Adipose tissue (tissue), 3 donors: ENCODE data around the gene GH1. TPM values are rescaled to one million over a fixed set of nuclear protein-coding genes. Genes with fewer than 3 reads are reported as not detected.
"Not testable (repeated sequence)": the region's sequence is repeated elsewhere in the genome, so short reads cannot be mapped to it uniquely, and the experiment has no call there.

Experiments used
- H3K27ac ChIP-seq: one replicate; pipeline ENCODE4 v1.5.1; 2013; ENCODE audit warnings: low read depth, low read length
- WGBS, 3 donors: extraction: QIAGEN DNeasy Blood & Tissue Kit; methylation state at CpG; one replicate each; pipeline ENCODE4 v1.1.7; 2013; 5-methylcytosine and 5-hydroxymethylcytosine counted together
- polyA plus RNA-seq, 3 donors: library from polyadenylated mRNA; stranded (reverse); fragments of 200-250 nt; gene quantifications; one replicate each; pipeline ENCODE4 v1.2.3, GENCODE V29; 2013
- donor health status: healthy with polysubstance abuse.
- donor health status: Bipolar disorder and iron deficiency.
- donor health status: healthy.

GH1 gene
- polyA plus RNA-seq, 3 donors, result not detected

DNA sequence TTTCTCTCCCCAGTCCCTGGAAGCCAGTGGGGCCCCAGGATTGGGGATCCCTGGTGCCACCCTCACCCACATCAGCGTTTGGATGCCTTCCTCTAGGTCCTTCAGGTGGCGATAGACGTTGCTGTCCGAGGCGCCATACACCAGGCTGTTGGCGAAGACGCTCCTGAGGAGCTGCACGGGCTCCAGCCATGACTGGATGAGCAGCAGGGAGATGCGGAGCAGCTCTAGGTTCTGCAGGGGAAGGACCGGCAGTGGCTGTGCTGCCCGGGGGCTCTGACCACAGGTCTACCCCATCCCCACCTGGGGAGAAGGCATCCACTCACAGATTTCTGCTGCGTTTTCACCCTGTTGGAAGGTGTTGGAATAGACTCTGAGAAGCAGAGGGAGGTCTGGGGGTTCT lies 37.9 kb downstream of the GH1 start:
- no peak overlapping the region for H3K27ac ChIP-seq
- 75 to 86% (median 85%) methylated on average over 12 of the region's 12 CpGs for WGBS, 3 donors

GRCh38 chr17:63878413-63878812 lies 40.2 kb downstream of the GH1 start:
- not testable (repeated sequence) for H3K27ac ChIP-seq
- 78 to 90% (median 86%) methylated on average over 9 of the region's 9 CpGs for WGBS, 3 donors

DNA sequence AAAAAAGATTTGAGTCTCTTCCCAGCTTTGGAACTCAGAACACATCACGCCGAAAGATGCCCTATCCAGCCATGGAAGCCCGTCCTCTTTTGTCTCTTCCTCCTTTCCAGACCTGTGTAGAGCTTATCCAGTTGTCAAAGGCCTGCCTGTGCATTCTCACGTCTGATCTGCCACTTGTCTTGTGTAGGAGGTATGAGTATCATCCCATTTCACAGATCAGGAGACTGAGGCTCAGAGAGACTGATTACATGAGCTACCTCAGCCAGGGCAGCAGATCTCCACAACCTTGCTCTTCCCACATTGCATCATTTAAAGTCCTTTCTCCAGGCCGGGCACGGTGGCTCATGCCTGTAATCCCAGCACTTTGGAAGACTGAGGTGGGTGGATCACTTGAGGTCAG lies 43.9 kb downstream of the GH1 start:
- H3K27ac ChIP-seq, result not testable (repeated sequence)
- WGBS, 3 donors, result 87 to 91% (median 90%) methylated on average over 6 of the region's 6 CpGs

- H3K27ac ChIP-seq, result not testable (repeated sequence)
- 74 to 80% (median 74%) methylated on average over 6 of the region's 8 CpGs for WGBS, 3 donors
Observed at GRCh38 chr17:63874061-63874626, 44.5 kb downstream of the GH1 start.

DNA sequence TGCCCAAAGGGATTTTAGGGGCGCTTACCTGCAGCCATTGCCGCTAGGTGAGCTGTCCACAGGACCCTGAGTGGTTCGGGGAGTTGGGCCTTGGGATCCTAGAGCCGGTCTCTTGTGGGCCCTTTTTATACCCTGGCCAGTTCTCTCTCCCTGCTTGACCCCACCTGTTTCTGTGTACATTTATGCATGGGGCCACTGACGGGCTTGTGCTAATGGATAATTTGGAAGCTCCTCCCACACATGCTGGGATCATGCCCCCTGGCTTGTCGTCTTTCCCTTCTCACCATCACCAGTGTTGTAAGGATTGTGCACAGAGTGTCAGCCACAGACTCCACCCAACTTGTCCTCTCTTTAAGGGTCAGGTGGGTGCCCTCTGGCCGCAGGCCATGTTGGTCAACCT lies 45.1 kb downstream of the GH1 start, which contains the start of gene CSH2:
Gene CSH2 (minus strand): TSS at position 101 of the 400 bp plus-strand sequence. CDS start 63 bp downstream, at position 38.
- not testable (repeated sequence) for H3K27ac ChIP-seq
- 84 to 91% (median 89%) methylated on average over 4 to 7 of the region's 7 CpGs for WGBS, 3 donors

DNA sequence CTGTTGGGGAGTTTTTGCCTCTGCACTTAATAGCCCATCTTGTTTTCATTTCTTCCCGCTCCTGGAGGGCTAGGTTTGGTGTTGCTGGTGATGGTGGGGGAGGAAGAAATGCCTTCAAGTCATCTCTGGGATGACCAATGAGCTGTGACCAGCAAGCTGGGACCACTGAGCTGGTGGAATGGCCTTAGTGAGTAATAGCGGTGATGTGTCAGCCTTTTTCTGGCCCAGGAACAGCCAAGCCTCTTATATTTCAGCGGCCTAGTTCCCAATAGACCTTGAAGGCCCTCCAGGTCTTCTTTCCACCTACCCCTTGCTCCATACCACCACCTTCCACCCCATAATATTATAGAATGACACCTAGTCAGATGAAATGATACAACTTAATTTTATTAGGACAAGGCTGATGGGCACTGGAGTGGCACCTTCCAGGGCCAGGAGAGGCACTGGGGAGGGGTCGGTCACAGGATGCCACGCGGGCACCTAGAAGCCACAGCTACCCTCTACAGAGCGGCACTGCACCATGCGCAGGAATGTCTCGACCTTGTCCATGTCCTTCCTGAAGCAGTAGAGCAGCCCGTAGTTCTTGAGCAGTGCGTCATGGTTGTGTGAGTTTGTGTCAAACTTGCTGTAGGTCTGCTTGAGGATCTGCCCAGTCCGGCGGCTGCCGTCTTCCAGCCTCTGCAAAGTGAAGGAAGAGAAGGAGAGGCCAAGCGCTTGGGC lies 46.8 kb downstream of the GH1 start:
- not testable (repeated sequence) for H3K27ac ChIP-seq
- WGBS, 3 donors, result 87 to 97% (median 96%) methylated on average over 12 to 14 of the region's 15 CpGs

DNA sequence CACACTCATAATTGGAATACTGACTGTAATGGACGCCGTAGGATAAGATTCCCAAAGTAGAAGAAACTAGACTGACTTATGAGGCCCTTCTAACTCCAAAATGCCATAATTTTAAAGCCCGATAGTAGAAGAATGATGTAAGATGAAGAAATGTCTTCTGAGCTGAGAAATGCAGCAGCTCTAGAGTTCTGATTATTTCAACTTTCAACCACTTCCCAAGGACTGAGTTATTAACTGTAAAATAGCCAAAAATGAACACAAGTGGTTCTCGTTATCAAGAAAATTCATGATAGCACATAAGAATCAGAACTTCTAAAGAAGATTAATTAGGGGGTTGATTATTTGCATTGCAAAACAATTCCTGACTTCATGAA lies 48.4 kb downstream of the GH1 start:
- 79 to 88% (median 83%) methylated on average over 4 of the region's 4 CpGs for WGBS, 3 donors
- not testable (repeated sequence) for H3K27ac ChIP-seq

DNA sequence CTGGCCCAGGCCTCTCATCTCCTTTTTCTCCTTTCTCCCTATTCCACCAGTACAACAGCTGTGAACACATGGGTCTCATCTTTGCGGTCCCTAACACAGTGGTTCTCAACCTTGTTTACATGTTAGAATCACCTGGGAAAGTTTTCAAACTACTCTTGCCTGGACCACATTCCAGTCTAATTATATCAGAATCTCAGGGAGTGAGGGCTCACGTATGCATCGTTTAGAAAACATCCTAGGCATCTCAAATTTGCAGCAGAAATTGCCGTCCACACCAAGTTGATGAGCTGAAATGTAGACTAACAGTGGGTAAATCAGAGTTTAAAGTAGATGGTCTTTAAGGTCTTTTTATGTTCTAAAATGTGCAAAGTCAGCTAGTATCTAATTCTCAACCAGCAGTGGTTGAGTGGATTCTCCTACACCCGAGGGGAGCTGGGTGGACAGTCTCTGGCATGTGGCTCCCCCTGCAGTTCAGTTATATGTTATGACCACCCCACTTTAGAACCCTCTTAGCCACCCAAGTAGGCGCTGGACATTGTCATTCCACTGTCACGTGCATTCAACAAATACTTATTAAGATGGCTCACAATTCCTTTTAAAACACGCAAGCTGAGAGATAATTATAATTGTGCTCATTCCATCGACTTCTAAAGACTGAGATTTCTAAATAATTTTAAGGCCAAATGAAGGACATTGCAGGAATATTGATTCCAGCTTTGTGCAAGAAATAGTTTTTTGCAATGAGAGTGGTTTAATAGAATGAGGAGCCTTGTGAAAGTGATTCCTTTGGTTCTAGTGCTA lies 48.9 kb downstream of the GH1 start:
- 50 to 69% (median 63%) methylated on average over 9 of the region's 9 CpGs for WGBS, 3 donors
- H3K27ac ChIP-seq, result not testable (repeated sequence)

Other genes with a start within 250 kb of the GH1 start
- 10 to 100 TPM; 10.4 to 18.8 (median 14.2) TPM for gene LIMD2, start 218.7 kb downstream of the GH1 start, polyA plus RNA-seq
- gene STRADA, start 177.0 kb downstream of the GH1 start, polyA plus RNA-seq, result 10 to 100 TPM; 10.7 to 17.5 (median 16.6) TPM
- gene CCDC47, start 145.2 kb downstream of the GH1 start, polyA plus RNA-seq, result 10 to 100 TPM; 24.0 to 67.4 (median 35.6) TPM
- 10 to 100 TPM; 63.1 to 93.2 (median 71.4) TPM for gene DDX42, start 144.7 kb downstream of the GH1 start, polyA plus RNA-seq
- gene PSMC5, start 91.4 kb downstream of the GH1 start, polyA plus RNA-seq, result 100 to 1,000 TPM in 2 of 3 donors, 10 to 100 TPM in 1; 78.4 to 204 (median 141) TPM
- 10 to 100 TPM; 14.5 to 21.9 (median 21.3) TPM for gene FTSJ3, start 91.2 kb downstream of the GH1 start, polyA plus RNA-seq
- gene SMARCD2, start 76.2 kb downstream of the GH1 start, polyA plus RNA-seq, result 10 to 100 TPM; 60.3 to 91.2 (median 62.3) TPM
- not detected for gene CSH2, start 45.2 kb downstream of the GH1 start, polyA plus RNA-seq
- gene GH2, start 36.9 kb downstream of the GH1 start, polyA plus RNA-seq, result not detected
- gene CSH1, start 22.3 kb downstream of the GH1 start, polyA plus RNA-seq, result not detected
- gene CSHL1, start 7.6 kb downstream of the GH1 start, polyA plus RNA-seq, result not detected
- 1 to 10 TPM; 2.7 to 6.3 (median 5.2) TPM for gene CD79B, start 13.5 kb upstream of the GH1 start, polyA plus RNA-seq
- 10 to 100 TPM in 2 of 3 donors, 1 to 10 TPM in 1; 1.8 to 25.6 (median 11.1) TPM for gene SCN4A, start 54.1 kb upstream of the GH1 start, polyA plus RNA-seq
- gene PRR29, start 79.5 kb upstream of the GH1 start, polyA plus RNA-seq, result 1 to 10 TPM in 1 of 3 donors, under 1 TPM in 2; 0.09 to 1.1 (median 0.45) TPM
- 10 to 100 TPM; 13.0 to 87.0 (median 63.9) TPM for gene ICAM2, start 101.8 kb upstream of the GH1 start, polyA plus RNA-seq
- gene ERN1, start 211.3 kb upstream of the GH1 start, polyA plus RNA-seq, result 10 to 100 TPM in 1 of 3 donors, 1 to 10 TPM in 2; 2.0 to 26.5 (median 9.3) TPM